ENCODE results near the gene FXYD3.

Gene FXYD3

GRCh38 chr19:35115177-35115951, at the start of gene FXYD3:
Gene FXYD3 (plus strand): TSS chr19:35115823. CDS start chr19:35119377, 3,554 bp downstream.
- H3K9me3 ChIP-seq (ENCODE audit: control insufficient read depth, insufficient read depth, low read length) = no peaks in the 10 kb centered on the region
- H3K4me1 ChIP-seq (ENCODE audit: insufficient read depth, low read length) = peaks cover 23% of the 10 kb centered on the region
- H3K9ac ChIP-seq (ENCODE audit: low read depth, low read length) = peak within 1 kb of the TSS; percentile 58
- no peaks in the 10 kb centered on the region for H3K36me3 ChIP-seq (ENCODE audit: insufficient read depth, low read length)

- H3K9ac ChIP-seq (ENCODE audit: low read depth, low read length) = no peak overlapping the region
- peaks cover 6% of the 10 kb centered on the region; the same call in 1 of the 2 replicates for H3K9me3 ChIP-seq (ENCODE audit: control insufficient read depth, insufficient read depth, low read length)
- H3K36me3 ChIP-seq (ENCODE audit: insufficient read depth, low read length) = no peaks in the 10 kb centered on the region
- H3K4me1 ChIP-seq (ENCODE audit: insufficient read depth, low read length) = peaks cover 12% of the 10 kb centered on the region
Measured at GRCh38 chr19:35066121-35066520, 49.5 kb upstream of the FXYD3 start.

- Histone ChIP-seq H3K36me3 (ENCODE audit: insufficient read depth, low read length) (no peaks in the 10 kb centered on the region), H3K9me3 (ENCODE audit: control insufficient read depth, insufficient read depth, low read length) (peaks cover 6% of the 10 kb centered on the region; the same call in 1 of the 2 replicates), H3K4me1 (ENCODE audit: insufficient read depth, low read length) (peaks cover 12% of the 10 kb centered on the region), H3K9ac (ENCODE audit: low read depth, low read length) (no peak overlapping the region)
Measured at GRCh38 chr19:35066691-35067563, 48.7 kb upstream of the FXYD3 start.

GRCh38 chr19:35068941-35069634, 46.5 kb upstream of the FXYD3 start:
- Histone ChIP-seq H3K4me1 (ENCODE audit: insufficient read depth, low read length) (peaks cover 12% of the 10 kb centered on the region), H3K36me3 (ENCODE audit: insufficient read depth, low read length) (no peaks in the 10 kb centered on the region), H3K9me3 (ENCODE audit: control insufficient read depth, insufficient read depth, low read length) (peaks cover 6% of the 10 kb centered on the region; the same call in 1 of the 2 replicates), H3K9ac (ENCODE audit: low read depth, low read length) (peak overlapping the region; percentile 48; the same call in 1 of the 2 replicates)

- H3K36me3 ChIP-seq (ENCODE audit: insufficient read depth, low read length) = no peaks in the 10 kb centered on the region
- peaks cover 12% of the 10 kb centered on the region for H3K4me1 ChIP-seq (ENCODE audit: insufficient read depth, low read length)
- peaks cover 6% of the 10 kb centered on the region; the same call in 1 of the 2 replicates for H3K9me3 ChIP-seq (ENCODE audit: control insufficient read depth, insufficient read depth, low read length)
- H3K9ac ChIP-seq (ENCODE audit: low read depth, low read length) = no peak overlapping the region
Measured at GRCh38 chr19:35069696-35070095, 45.9 kb upstream of the FXYD3 start.

GRCh38 chr19:35070471-35070870, 45.2 kb upstream of the FXYD3 start:
- Histone ChIP-seq H3K9ac (ENCODE audit: low read depth, low read length) (no peak overlapping the region), H3K36me3 (ENCODE audit: insufficient read depth, low read length) (no peaks in the 10 kb centered on the region), H3K9me3 (ENCODE audit: control insufficient read depth, insufficient read depth, low read length) (peaks cover 6% of the 10 kb centered on the region; the same call in 1 of the 2 replicates), H3K4me1 (ENCODE audit: insufficient read depth, low read length) (peaks cover 12% of the 10 kb centered on the region)

GRCh38 chr19:35073516-35073915, 42.1 kb upstream of the FXYD3 start:
- H3K36me3 ChIP-seq (ENCODE audit: insufficient read depth, low read length) = no peaks in the 10 kb centered on the region
- peaks cover 6% of the 10 kb centered on the region; the same call in 1 of the 2 replicates for H3K9me3 ChIP-seq (ENCODE audit: control insufficient read depth, insufficient read depth, low read length)
- H3K9ac ChIP-seq (ENCODE audit: low read depth, low read length) = no peak overlapping the region
- H3K4me1 ChIP-seq (ENCODE audit: insufficient read depth, low read length) = peaks cover 10% of the 10 kb centered on the region

GRCh38 chr19:35073941-35074340, 41.7 kb upstream of the FXYD3 start:
- Histone ChIP-seq H3K36me3 (ENCODE audit: insufficient read depth, low read length) (no peaks in the 10 kb centered on the region), H3K9ac (ENCODE audit: low read depth, low read length) (no peak overlapping the region)

GRCh38 chr19:35074426-35075201, 41.0 kb upstream of the FXYD3 start:
- H3K9ac ChIP-seq (ENCODE audit: low read depth, low read length) = no peak overlapping the region
- peaks cover 1% of the 10 kb centered on the region; the same call in 1 of the 2 replicates for H3K4me1 ChIP-seq (ENCODE audit: insufficient read depth, low read length)
- peaks cover 6% of the 10 kb centered on the region; the same call in 1 of the 2 replicates for H3K9me3 ChIP-seq (ENCODE audit: control insufficient read depth, insufficient read depth, low read length)
- H3K36me3 ChIP-seq (ENCODE audit: insufficient read depth, low read length) = no peaks in the 10 kb centered on the region

More at GRCh38 chr19:35073941-35074340, 41.7 kb upstream of the FXYD3 start:
- Histone ChIP-seq H3K4me1 (ENCODE audit: insufficient read depth, low read length) (peaks cover 7% of the 10 kb centered on the region), H3K9me3 (ENCODE audit: control insufficient read depth, insufficient read depth, low read length) (peaks cover 6% of the 10 kb centered on the region; the same call in 1 of the 2 replicates)

- Histone ChIP-seq H3K9ac (ENCODE audit: low read depth, low read length) (no peak overlapping the region), H3K9me3 (ENCODE audit: control insufficient read depth, insufficient read depth, low read length) (peaks cover 4% of the 10 kb centered on the region; the same call in 1 of the 2 replicates), H3K4me1 (ENCODE audit: insufficient read depth, low read length) (no peaks in the 10 kb centered on the region), H3K36me3 (ENCODE audit: insufficient read depth, low read length) (no peaks in the 10 kb centered on the region)
Measured at GRCh38 chr19:35075202-35076025, 40.2 kb upstream of the FXYD3 start.

- H3K9me3 ChIP-seq (ENCODE audit: control insufficient read depth, insufficient read depth, low read length) = no peaks in the 10 kb centered on the region
- H3K36me3 ChIP-seq (ENCODE audit: insufficient read depth, low read length) = no peaks in the 10 kb centered on the region
- no peak overlapping the region for H3K9ac ChIP-seq (ENCODE audit: low read depth, low read length)
- H3K4me1 ChIP-seq (ENCODE audit: insufficient read depth, low read length) = no peaks in the 10 kb centered on the region
Measured at GRCh38 chr19:35076026-35076370, 39.6 kb upstream of the FXYD3 start.

GRCh38 chr19:35076657-35077056, 39.0 kb upstream of the FXYD3 start:
- Histone ChIP-seq H3K9me3 (ENCODE audit: control insufficient read depth, insufficient read depth, low read length) (no peaks in the 10 kb centered on the region), H3K4me1 (ENCODE audit: insufficient read depth, low read length) (no peaks in the 10 kb centered on the region), H3K36me3 (ENCODE audit: insufficient read depth, low read length) (no peaks in the 10 kb centered on the region)

More at GRCh38 chr19:35076657-35077056, 39.0 kb upstream of the FXYD3 start:
- no peak overlapping the region for H3K9ac ChIP-seq (ENCODE audit: low read depth, low read length)
